Gastroesophageal sphincter (tissue), 3 donors: Measurements from ENCODE around the gene HS6ST2.

Experiments used
- EP300 ChIP-seq: sonication (generic); formaldehyde crosslinking; IDR thresholded peaks from one replicate; pipeline ENCODE4 v1.6.1; 2017; ENCODE audit warnings: antibody characterized with exemption, mild to moderate bottlenecking
- POLR2A ChIP-seq, 2 donors: fragments of 450-650 bp; IDR thresholded peaks; one replicate each; pipeline ENCODE4 v1.6.1; 2017; ENCODE audit warnings: antibody characterized with exemption in 2 of 2, mild to moderate bottlenecking in 2 of 2, moderate library complexity in 1 of 2
- POLR2AphosphoS5 ChIP-seq: sonication (generic); formaldehyde crosslinking; IDR thresholded peaks from one replicate; pipeline ENCODE4 v1.6.1; 2017; ENCODE audit warnings: antibody characterized with exemption
- TF ChIP-seq, protein P1 (sequence below), 4 experiments: fragments of 200-600 bp in 2 of 4; fragments of 450-650 bp in 2 of 4; sonication (generic) in 1 of 4; IDR thresholded peaks; one replicate each; pipeline ENCODE4 v1.5.1; 2017 to 2019; ENCODE audit warnings: antibody characterized with exemption in 4 of 4, mild to moderate bottlenecking in 2 of 4, moderate library complexity in 2 of 4

GRCh38 chrX:132603700-132604286 is 354.6 kb downstream of the HS6ST2 start:
- TF ChIP-seq, protein P1, sequence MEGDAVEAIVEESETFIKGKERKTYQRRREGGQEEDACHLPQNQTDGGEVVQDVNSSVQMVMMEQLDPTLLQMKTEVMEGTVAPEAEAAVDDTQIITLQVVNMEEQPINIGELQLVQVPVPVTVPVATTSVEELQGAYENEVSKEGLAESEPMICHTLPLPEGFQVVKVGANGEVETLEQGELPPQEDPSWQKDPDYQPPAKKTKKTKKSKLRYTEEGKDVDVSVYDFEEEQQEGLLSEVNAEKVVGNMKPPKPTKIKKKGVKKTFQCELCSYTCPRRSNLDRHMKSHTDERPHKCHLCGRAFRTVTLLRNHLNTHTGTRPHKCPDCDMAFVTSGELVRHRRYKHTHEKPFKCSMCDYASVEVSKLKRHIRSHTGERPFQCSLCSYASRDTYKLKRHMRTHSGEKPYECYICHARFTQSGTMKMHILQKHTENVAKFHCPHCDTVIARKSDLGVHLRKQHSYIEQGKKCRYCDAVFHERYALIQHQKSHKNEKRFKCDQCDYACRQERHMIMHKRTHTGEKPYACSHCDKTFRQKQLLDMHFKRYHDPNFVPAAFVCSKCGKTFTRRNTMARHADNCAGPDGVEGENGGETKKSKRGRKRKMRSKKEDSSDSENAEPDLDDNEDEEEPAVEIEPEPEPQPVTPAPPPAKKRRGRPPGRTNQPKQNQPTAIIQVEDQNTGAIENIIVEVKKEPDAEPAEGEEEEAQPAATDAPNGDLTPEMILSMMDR (IDR thresholded peaks at IDR 0.05): no peak
- TF ChIP-seq EP300: no peak
- TF ChIP-seq POLR2AphosphoS5: no peak
- TF ChIP-seq POLR2A (IDR thresholded peaks at IDR 0.05): no peak
